SK-N-SH treated with all-trans-retinoic acid at 6 μM for 48 hours (cell line): ENCODE data around the gene NCS1.

ENCODE experiments used
- ATAC-seq: fragments of 200-7000 bp; cut with Tn5 transposase; 3 replicates; pipeline ENCODE4 v1.9.1; 2020; ENCODE audit warnings: mild to moderate bottlenecking, moderate library complexity
- CSDC2 ChIP-seq: fragments of 250-450 bp; sonication (Bioruptor Pico); IDR thresholded peaks from 2 replicates; pipeline ENCODE4 v1.5.0; 2020; ENCODE audit warnings: mild to moderate bottlenecking, moderate library complexity
- ESRRG ChIP-seq: fragments of 250-450 bp; sonication (Bioruptor Pico); IDR thresholded peaks from 2 replicates; pipeline ENCODE4 v1.6.1; 2021; ENCODE audit warnings: mild to moderate bottlenecking
- GLIS3 ChIP-seq: fragments of 250-450 bp; sonication (Bioruptor Pico); IDR thresholded peaks from 2 replicates; pipeline ENCODE4 v1.5.0; 2020; ENCODE audit warnings: mild to moderate bottlenecking, moderate library complexity
- ISL1 ChIP-seq: fragments of 250-450 bp; sonication (Bioruptor Pico); IDR thresholded peaks from 2 replicates; pipeline ENCODE4 v2.1.2; 2022; ENCODE audit warnings: mild to moderate bottlenecking, moderate library complexity
- OSR1 ChIP-seq: fragments of 250-450 bp; sonication (Bioruptor Pico); IDR thresholded peaks from 2 replicates; pipeline ENCODE4 v1.8.0; 2022; ENCODE audit warnings: moderate library complexity, mild to moderate bottlenecking, inconsistent platforms
- POU6F1 ChIP-seq: fragments of 250-450 bp; sonication (Bioruptor Pico); IDR thresholded peaks from 2 replicates; pipeline ENCODE4 v1.8.0; 2021; ENCODE audit warnings: low read depth, mild to moderate bottlenecking, moderate library complexity, borderline replicate concordance
- PPARA ChIP-seq: fragments of 250-450 bp; sonication (Bioruptor Pico); IDR thresholded peaks from 2 replicates; pipeline ENCODE4 v1.5.0; 2020; ENCODE audit warnings: mild to moderate bottlenecking, borderline replicate concordance
- RARB ChIP-seq: fragments of 250-450 bp; sonication (Bioruptor Pico); IDR thresholded peaks from 2 replicates; pipeline ENCODE4 v1.8.0; 2021; ENCODE audit warnings: mild to moderate bottlenecking, moderate library complexity
- SNAI2 ChIP-seq: fragments of 250-450 bp; sonication (Bioruptor Pico); IDR thresholded peaks from 2 replicates; pipeline ENCODE4 v1.5.0; 2020; ENCODE audit warnings: mild to moderate bottlenecking, moderate library complexity
- TCF4 ChIP-seq: fragments of 250-450 bp; sonication (Bioruptor Pico); IDR thresholded peaks from 2 replicates; pipeline ENCODE4 v1.8.0; 2021; ENCODE audit warnings: mild to moderate bottlenecking, moderate library complexity, borderline replicate concordance
- TOX ChIP-seq: fragments of 250-450 bp; sonication (Bioruptor Pico); IDR thresholded peaks from 2 replicates; pipeline ENCODE4 v1.8.0; 2021; ENCODE audit warnings: mild to moderate bottlenecking, moderate library complexity, borderline replicate concordance
- ZC3H10 ChIP-seq: fragments of 250-450 bp; sonication (Bioruptor Pico); IDR thresholded peaks from 2 replicates; pipeline ENCODE4 v1.5.1; 2021; ENCODE audit warnings: mild to moderate bottlenecking, moderate library complexity
- ZFP30 ChIP-seq: fragments of 450-650 bp; formaldehyde crosslinking; IDR thresholded peaks from 2 replicates; pipeline ENCODE4 v1.5.0; 2022; ENCODE audit warnings: mild to moderate bottlenecking, moderate library complexity
- ZNF565 ChIP-seq: fragments of 450-650 bp; formaldehyde crosslinking; conservative IDR thresholded peaks from 2 replicates; pipeline ENCODE4 v1.5.0; 2020; ENCODE audit warnings: low read depth, mild to moderate bottlenecking, moderate library complexity
- ZNF70 ChIP-seq: fragments of 450-650 bp; formaldehyde crosslinking; IDR thresholded peaks from 2 replicates; pipeline ENCODE4 v1.5.0; 2020; ENCODE audit warnings: mild to moderate bottlenecking, moderate library complexity
- ZNF8 ChIP-seq: fragments of 450-650 bp; formaldehyde crosslinking; IDR thresholded peaks from 2 replicates; pipeline ENCODE4 v1.5.0; 2020; ENCODE audit warnings: mild to moderate bottlenecking, moderate library complexity
- TF ChIP-seq, protein P1 (sequence below): fragments of 250-450 bp; sonication (Bioruptor Pico); IDR thresholded peaks from 2 replicates; pipeline ENCODE4 v1.5.1; 2021; ENCODE audit warnings: mild to moderate bottlenecking, moderate library complexity
- TF ChIP-seq, protein P2 (sequence below): fragments of 250-450 bp; sonication (Bioruptor Pico); IDR thresholded peaks from 2 replicates; pipeline ENCODE4 v1.5.1; 2020; ENCODE audit warnings: low read depth, mild to moderate bottlenecking, moderate library complexity
- TF ChIP-seq, protein P3 (sequence below): fragments of 250-450 bp; sonication (Bioruptor Pico); IDR thresholded peaks from 2 replicates; pipeline ENCODE4 v1.8.0; 2020; ENCODE audit warnings: mild to moderate bottlenecking, moderate library complexity, borderline replicate concordance
- TF ChIP-seq, protein P4 (sequence below): fragments of 250-450 bp; sonication (Bioruptor Pico); IDR thresholded peaks from 2 replicates; pipeline ENCODE4 v1.5.0; 2020; ENCODE audit warnings: mild to moderate bottlenecking, moderate library complexity

The NCS1 gene

DNA sequence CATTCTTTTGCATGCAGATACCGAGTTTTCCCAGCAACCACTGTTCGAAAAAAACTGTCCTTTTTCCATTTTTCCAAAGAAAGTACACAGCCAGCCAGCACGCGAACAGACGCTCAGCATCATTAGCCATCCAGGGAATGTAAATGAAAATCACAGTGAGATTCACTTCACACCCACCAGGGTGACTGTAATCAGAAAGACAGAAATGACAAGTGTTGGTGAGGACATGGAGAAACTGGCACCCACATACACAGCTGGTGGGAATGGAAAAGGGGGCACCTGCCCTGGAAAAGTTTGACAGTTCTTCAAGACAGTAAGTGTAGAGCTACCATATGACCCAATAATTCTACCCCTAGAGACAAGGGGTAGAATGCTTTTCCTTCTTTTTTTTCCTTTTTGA lies 25.0 kb upstream of the NCS1 start (continued):
- TF ChIP-seq, protein P1, sequence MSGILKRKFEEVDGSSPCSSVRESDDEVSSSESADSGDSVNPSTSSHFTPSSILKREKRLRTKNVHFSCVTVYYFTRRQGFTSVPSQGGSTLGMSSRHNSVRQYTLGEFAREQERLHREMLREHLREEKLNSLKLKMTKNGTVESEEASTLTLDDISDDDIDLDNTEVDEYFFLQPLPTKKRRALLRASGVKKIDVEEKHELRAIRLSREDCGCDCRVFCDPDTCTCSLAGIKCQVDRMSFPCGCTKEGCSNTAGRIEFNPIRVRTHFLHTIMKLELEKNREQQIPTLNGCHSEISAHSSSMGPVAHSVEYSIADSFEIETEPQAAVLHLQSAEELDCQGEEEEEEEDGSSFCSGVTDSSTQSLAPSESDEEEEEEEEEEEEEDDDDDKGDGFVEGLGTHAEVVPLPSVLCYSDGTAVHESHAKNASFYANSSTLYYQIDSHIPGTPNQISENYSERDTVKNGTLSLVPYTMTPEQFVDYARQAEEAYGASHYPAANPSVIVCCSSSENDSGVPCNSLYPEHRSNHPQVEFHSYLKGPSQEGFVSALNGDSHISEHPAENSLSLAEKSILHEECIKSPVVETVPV (CRISPR knock-in tag): no peak
- TF ChIP-seq, protein P2, sequence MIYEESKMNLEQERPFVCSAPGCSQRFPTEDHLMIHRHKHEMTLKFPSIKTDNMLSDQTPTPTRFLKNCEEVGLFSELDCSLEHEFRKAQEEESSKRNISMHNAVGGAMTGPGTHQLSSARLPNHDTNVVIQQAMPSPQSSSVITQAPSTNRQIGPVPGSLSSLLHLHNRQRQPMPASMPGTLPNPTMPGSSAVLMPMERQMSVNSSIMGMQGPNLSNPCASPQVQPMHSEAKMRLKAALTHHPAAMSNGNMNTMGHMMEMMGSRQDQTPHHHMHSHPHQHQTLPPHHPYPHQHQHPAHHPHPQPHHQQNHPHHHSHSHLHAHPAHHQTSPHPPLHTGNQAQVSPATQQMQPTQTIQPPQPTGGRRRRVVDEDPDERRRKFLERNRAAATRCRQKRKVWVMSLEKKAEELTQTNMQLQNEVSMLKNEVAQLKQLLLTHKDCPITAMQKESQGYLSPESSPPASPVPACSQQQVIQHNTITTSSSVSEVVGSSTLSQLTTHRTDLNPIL (CRISPR knock-in tag): no peak

DNA sequence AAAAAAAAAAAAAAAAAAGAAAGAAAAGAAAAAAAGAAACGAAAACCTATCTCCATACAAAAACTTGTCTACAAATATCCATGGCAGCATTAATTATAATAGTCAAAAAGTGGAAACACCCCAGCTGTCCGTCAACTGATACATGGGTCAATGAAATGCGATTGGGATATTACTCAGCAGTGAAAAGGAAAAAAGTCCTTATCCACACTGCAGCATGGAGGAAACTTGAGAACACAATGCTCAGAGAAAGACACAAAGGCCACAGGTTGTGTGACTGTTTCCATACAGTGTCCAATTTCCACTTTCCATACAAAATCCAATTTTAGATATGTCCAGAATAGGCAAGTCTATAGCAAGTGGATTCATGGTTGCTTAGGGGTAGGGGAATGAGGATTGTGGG lies 24.3 kb upstream of the NCS1 start:
- TF ChIP-seq ZNF8 (CRISPR knock-in tag) (no peak), PPARA (CRISPR knock-in tag) (no peak), CSDC2 (CRISPR knock-in tag) (no peak), ZNF565 (no peak)
- TF ChIP-seq, all 23 proteins: peak for 0
- no peak for ATAC-seq

DNA sequence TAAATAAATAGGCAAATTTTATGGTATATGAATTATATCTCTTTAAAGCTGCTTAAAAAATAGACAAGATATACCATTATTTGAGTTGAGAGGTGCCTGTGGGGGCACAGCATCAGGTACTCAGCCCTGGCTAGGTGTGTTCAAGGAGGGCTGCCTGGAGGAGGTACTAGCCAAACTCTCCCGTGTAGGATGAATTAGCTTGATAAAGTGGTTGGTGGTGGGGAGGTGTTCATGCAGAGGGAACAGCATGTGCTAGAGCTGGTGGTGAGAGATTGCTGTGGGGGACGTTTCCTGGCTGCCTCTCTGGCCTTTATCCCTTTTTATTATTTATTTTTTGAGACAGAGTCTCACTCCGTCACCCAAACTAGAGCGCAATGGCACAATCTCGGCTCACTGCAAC lies 23.2 kb upstream of the NCS1 start:
- TF ChIP-seq ESRRG (CRISPR knock-in tag) (no peak), ISL1 (no peak), OSR1 (CRISPR knock-in tag) (no peak), POU6F1 (no peak), ZNF70 (CRISPR knock-in tag) (no peak), PPARA (CRISPR knock-in tag) (no peak), ZNF565 (no peak), ZNF8 (CRISPR knock-in tag) (no peak), TOX (no peak), SNAI2 (CRISPR knock-in tag) (no peak), GLIS3 (CRISPR knock-in tag) (no peak), RARB (CRISPR knock-in tag) (no peak)
- TF ChIP-seq, protein P2 (CRISPR knock-in tag): no peak
- TF ChIP-seq, protein P1 (CRISPR knock-in tag): no peak
- TF ChIP-seq, protein P3, sequence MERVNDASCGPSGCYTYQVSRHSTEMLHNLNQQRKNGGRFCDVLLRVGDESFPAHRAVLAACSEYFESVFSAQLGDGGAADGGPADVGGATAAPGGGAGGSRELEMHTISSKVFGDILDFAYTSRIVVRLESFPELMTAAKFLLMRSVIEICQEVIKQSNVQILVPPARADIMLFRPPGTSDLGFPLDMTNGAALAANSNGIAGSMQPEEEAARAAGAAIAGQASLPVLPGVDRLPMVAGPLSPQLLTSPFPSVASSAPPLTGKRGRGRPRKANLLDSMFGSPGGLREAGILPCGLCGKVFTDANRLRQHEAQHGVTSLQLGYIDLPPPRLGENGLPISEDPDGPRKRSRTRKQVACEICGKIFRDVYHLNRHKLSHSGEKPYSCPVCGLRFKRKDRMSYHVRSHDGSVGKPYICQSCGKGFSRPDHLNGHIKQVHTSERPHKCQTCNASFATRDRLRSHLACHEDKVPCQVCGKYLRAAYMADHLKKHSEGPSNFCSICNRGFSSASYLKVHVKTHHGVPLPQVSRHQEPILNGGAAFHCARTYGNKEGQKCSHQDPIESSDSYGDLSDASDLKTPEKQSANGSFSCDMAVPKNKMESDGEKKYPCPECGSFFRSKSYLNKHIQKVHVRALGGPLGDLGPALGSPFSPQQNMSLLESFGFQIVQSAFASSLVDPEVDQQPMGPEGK (CRISPR knock-in tag): no peak
- ATAC-seq: no peak

- no peak for ATAC-seq
- TF ChIP-seq ZC3H10 (CRISPR knock-in tag) (no peak), ZNF8 (CRISPR knock-in tag) (no peak), TCF4 (CRISPR knock-in tag) (no peak), ZNF70 (CRISPR knock-in tag) (no peak), ZFP30 (CRISPR knock-in tag) (no peak), OSR1 (CRISPR knock-in tag) (no peak)
- TF ChIP-seq, protein P4, sequence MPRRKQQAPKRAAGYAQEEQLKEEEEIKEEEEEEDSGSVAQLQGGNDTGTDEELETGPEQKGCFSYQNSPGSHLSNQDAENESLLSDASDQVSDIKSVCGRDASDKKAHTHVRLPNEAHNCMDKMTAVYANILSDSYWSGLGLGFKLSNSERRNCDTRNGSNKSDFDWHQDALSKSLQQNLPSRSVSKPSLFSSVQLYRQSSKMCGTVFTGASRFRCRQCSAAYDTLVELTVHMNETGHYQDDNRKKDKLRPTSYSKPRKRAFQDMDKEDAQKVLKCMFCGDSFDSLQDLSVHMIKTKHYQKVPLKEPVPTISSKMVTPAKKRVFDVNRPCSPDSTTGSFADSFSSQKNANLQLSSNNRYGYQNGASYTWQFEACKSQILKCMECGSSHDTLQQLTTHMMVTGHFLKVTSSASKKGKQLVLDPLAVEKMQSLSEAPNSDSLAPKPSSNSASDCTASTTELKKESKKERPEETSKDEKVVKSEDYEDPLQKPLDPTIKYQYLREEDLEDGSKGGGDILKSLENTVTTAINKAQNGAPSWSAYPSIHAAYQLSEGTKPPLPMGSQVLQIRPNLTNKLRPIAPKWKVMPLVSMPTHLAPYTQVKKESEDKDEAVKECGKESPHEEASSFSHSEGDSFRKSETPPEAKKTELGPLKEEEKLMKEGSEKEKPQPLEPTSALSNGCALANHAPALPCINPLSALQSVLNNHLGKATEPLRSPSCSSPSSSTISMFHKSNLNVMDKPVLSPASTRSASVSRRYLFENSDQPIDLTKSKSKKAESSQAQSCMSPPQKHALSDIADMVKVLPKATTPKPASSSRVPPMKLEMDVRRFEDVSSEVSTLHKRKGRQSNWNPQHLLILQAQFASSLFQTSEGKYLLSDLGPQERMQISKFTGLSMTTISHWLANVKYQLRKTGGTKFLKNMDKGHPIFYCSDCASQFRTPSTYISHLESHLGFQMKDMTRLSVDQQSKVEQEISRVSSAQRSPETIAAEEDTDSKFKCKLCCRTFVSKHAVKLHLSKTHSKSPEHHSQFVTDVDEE (CRISPR knock-in tag): no peak
- TF ChIP-seq, protein P1 (CRISPR knock-in tag): no peak
- TF ChIP-seq, protein P2 (CRISPR knock-in tag): no peak
Observed at GRCh38 chr9:130149654-130150286, 22.4 kb upstream of the NCS1 start.
